Colonic mucosa (tissue), 4 donors: ENCODE results near the gene TMEM132E. TPM values are rescaled to one million over a fixed set of nuclear protein-coding genes. Genes with fewer than 3 reads are reported as not detected.

ENCODE experiments used
- DNase-seq: peaks from one replicate; pipeline ENCODE4 v3.0.0-alpha.2; 2020
- H3K27ac ChIP-seq: fragments of 200-600 bp; one replicate; pipeline ENCODE4 v1.8.0; 2021
- H3K27me3 ChIP-seq: fragments of 200-600 bp; one replicate; pipeline ENCODE4 v1.8.0; 2021
- H3K36me3 ChIP-seq: fragments of 200-600 bp; one replicate; pipeline ENCODE4 v1.8.0; 2021
- H3K4me1 ChIP-seq: fragments of 200-600 bp; one replicate; pipeline ENCODE4 v1.8.0; 2021; ENCODE audit warnings: mild to moderate bottlenecking
- H3K4me3 ChIP-seq: fragments of 200-600 bp; one replicate; pipeline ENCODE4 v1.8.0; 2021
- H3K9ac ChIP-seq, 2 donors: one replicate each; pipeline ENCODE4 v1.7.0; 2013; ENCODE audit warnings: control low read depth in 2 of 2, low read depth in 2 of 2, low read length in 2 of 2
- H3K9me3 ChIP-seq: fragments of 200-600 bp; one replicate; pipeline ENCODE4 v1.8.0; 2021
- CTCF ChIP-seq: fragments of 200-600 bp; IDR thresholded peaks from one replicate; pipeline ENCODE4 v1.8.0; 2022; ENCODE audit warnings: antibody characterized with exemption, mild to moderate bottlenecking
- intact Hi-C: fragments of 100-400 bp; cut with DNase I; formaldehyde crosslinking; loops from one replicate; pipeline ENCODE4 v1.14.1; 2022
- total RNA-seq, 2 donors: library from RNA; stranded (reverse); fragmentation: NEBNext Ultra II Directional in 1 of 2; extraction: Animal tissue kit (Norgen Biotek cat#: 25700) in 1 of 2; gene quantifications; one replicate each; pipeline ENCODE4 v1.2.1, GENCODE V29; 2021
- donor health status: healthy.
- donor health status: DM: no; HTN: no; CAD: no.
- donor health status: DM: no; HTN: no; CAD: no.

TMEM132E gene
- total RNA-seq, 2 donors from 2014 or later: 0.10 to 0.11 TPM

- Histone ChIP-seq H3K27me3 (peaks cover 58% of the 10 kb centered on the region), H3K4me3 (no peak overlapping the region), H3K9me3 (no peaks in the 10 kb centered on the region), H3K27ac (no peak overlapping the region), H3K4me1 (no peaks in the 10 kb centered on the region), H3K9ac (no peak overlapping the region), H3K36me3 (no peaks in the 10 kb centered on the region)
- TF ChIP-seq CTCF: no peak
- intact Hi-C loops: no loop called here
- DNase-seq: no peak
Measured at GRCh38 chr17:34582901-34583245, 3.5 kb downstream of the TMEM132E start.

GRCh38 chr17:34584805-34585416, 5.5 kb downstream of the TMEM132E start:
- Histone ChIP-seq H3K4me1 (no peaks in the 10 kb centered on the region), H3K27ac (no peak overlapping the region), H3K27me3 (peaks cover 39% of the 10 kb centered on the region), H3K36me3 (no peaks in the 10 kb centered on the region), H3K4me3 (no peak overlapping the region), H3K9me3 (no peaks in the 10 kb centered on the region), H3K9ac (no peak overlapping the region)
- no peak for TF ChIP-seq CTCF
- DNase-seq: no peak
- intact Hi-C loops: no loop called here

GRCh38 chr17:34586346-34586846, 7.0 kb downstream of the TMEM132E start:
- Histone ChIP-seq H3K4me1 (no peaks in the 10 kb centered on the region), H3K36me3 (no peaks in the 10 kb centered on the region), H3K9me3 (no peaks in the 10 kb centered on the region), H3K27me3 (peaks cover 24% of the 10 kb centered on the region), H3K9ac (no peak overlapping the region), H3K4me3 (no peak overlapping the region), H3K27ac (no peak overlapping the region)
- no peak for DNase-seq
- no peak for TF ChIP-seq CTCF
- intact Hi-C loops: no loop called here

GRCh38 chr17:34588266-34588665, 8.9 kb downstream of the TMEM132E start:
- no peak overlapping the region for H3K4me3 ChIP-seq
- H3K9ac ChIP-seq: no peak overlapping the region
- H3K27ac ChIP-seq: no peak overlapping the region
- H3K4me1 ChIP-seq: no peaks in the 10 kb centered on the region
- H3K36me3 ChIP-seq: no peaks in the 10 kb centered on the region
- intact Hi-C loops: no loop called here
- H3K27me3 ChIP-seq: peaks cover 7% of the 10 kb centered on the region
- DNase-seq: no peak
- TF ChIP-seq CTCF: no peak
- H3K9me3 ChIP-seq: no peaks in the 10 kb centered on the region

GRCh38 chr17:34589120-34589965, 10.0 kb downstream of the TMEM132E start:
- no peak for TF ChIP-seq CTCF
- intact Hi-C loops: no loop called here
- no peak for DNase-seq
- H3K27ac ChIP-seq: no peak overlapping the region
- no peaks in the 10 kb centered on the region for H3K9me3 ChIP-seq
- H3K4me3 ChIP-seq: no peak overlapping the region
- no peaks in the 10 kb centered on the region for H3K4me1 ChIP-seq
- no peak overlapping the region for H3K9ac ChIP-seq
- no peaks in the 10 kb centered on the region for H3K36me3 ChIP-seq
- peaks cover 3% of the 10 kb centered on the region for H3K27me3 ChIP-seq
